Mammary epithelial cell (primary cell): ENCODE measurements around the gene ADAM10.

Source experiments
- CTCF ChIP-seq, 2 donors: IDR thresholded peaks in 1 of 2; conservative IDR thresholded peaks in 1 of 2; 2 replicates each; pipeline ENCODE4 v1.5.1; 2011 to 2012; ENCODE audit warnings: inconsistent platforms in 2 of 2, low read length in 2 of 2, mild to moderate bottlenecking in 2 of 2, control low read depth in 1 of 2, low read depth in 1 of 2; ENCODE audit not compliant: insufficient read depth in 1 of 2; ENCODE audit errors: extremely low read depth in 1 of 2
- EZH2 ChIP-seq: IDR thresholded peaks from 2 replicates; pipeline ENCODE4 v1.6.1; 2012; ENCODE audit warnings: low read length, inconsistent platforms, borderline replicate concordance

- TF ChIP-seq CTCF (conservative IDR thresholded peaks at IDR 0.05 in 1 of 2, IDR thresholded peaks at IDR 0.05 in 1 of 2; ENCODE audit: extremely low read depth in 1 of 2, insufficient read depth in 1 of 2, low read depth in 1 of 2, low read length in 2 of 2) (no peak), EZH2 (no peak)
Measured at GRCh38 chr15:58746174-58746573, 3.3 kb downstream of the ADAM10 start.
